WERI-Rb-1 (cell line): ENCODE measurements around the gene DDX23.

Experiments used
- DNase-seq: peaks from one replicate; pipeline ENCODE4 v3.0.0-alpha.2; 2020
- H3K27ac ChIP-seq: fragments of 250-450 bp; sonication (Bioruptor Pico); 2 replicates; pipeline ENCODE4 v1.5.1; 2020; ENCODE audit warnings: mild to moderate bottlenecking, moderate library complexity
- H3K27me3 ChIP-seq: fragments of 250-450 bp; sonication (Bioruptor Pico); 2 replicates; pipeline ENCODE4 v1.5.1; 2021; ENCODE audit warnings: mild to moderate bottlenecking, low read depth, moderate library complexity; ENCODE audit not compliant: insufficient read depth, severe bottlenecking
- H3K36me3 ChIP-seq: fragments of 250-450 bp; sonication (Bioruptor Pico); 2 replicates; pipeline ENCODE4 v1.5.1; 2020; ENCODE audit warnings: mild to moderate bottlenecking, moderate library complexity
- H3K4me3 ChIP-seq: 2 replicates; pipeline ENCODE4 v1.5.1; 2011; ENCODE audit warnings: low read depth, mild to moderate bottlenecking, control low read depth, low read length
- H3K9me3 ChIP-seq: fragments of 250-450 bp; sonication (Bioruptor Pico); 2 replicates; pipeline ENCODE4 v1.5.1; 2021; ENCODE audit warnings: mild to moderate bottlenecking, moderate library complexity; ENCODE audit not compliant: severe bottlenecking
- TF ChIP-seq, protein P1 (sequence below): IDR thresholded peaks from 2 replicates; pipeline ENCODE4 v1.5.1; 2011; ENCODE audit warnings: low read depth, mild to moderate bottlenecking, control low read depth, inconsistent platforms, low read length

Gene DDX23

GRCh38 chr12:48781750-48782456 is 70.1 kb downstream of the DDX23 start:
- TF ChIP-seq, protein P1, sequence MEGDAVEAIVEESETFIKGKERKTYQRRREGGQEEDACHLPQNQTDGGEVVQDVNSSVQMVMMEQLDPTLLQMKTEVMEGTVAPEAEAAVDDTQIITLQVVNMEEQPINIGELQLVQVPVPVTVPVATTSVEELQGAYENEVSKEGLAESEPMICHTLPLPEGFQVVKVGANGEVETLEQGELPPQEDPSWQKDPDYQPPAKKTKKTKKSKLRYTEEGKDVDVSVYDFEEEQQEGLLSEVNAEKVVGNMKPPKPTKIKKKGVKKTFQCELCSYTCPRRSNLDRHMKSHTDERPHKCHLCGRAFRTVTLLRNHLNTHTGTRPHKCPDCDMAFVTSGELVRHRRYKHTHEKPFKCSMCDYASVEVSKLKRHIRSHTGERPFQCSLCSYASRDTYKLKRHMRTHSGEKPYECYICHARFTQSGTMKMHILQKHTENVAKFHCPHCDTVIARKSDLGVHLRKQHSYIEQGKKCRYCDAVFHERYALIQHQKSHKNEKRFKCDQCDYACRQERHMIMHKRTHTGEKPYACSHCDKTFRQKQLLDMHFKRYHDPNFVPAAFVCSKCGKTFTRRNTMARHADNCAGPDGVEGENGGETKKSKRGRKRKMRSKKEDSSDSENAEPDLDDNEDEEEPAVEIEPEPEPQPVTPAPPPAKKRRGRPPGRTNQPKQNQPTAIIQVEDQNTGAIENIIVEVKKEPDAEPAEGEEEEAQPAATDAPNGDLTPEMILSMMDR, result no peak
- no peak overlapping the region for H3K4me3 ChIP-seq
- H3K9me3 ChIP-seq, result no peaks in the 10 kb centered on the region
- DNase-seq, result no peak
- H3K27ac ChIP-seq, result no peak overlapping the region
- no peaks in the 10 kb centered on the region for H3K27me3 ChIP-seq
- H3K36me3 ChIP-seq, result peaks cover 8% of the 10 kb centered on the region

DNA sequence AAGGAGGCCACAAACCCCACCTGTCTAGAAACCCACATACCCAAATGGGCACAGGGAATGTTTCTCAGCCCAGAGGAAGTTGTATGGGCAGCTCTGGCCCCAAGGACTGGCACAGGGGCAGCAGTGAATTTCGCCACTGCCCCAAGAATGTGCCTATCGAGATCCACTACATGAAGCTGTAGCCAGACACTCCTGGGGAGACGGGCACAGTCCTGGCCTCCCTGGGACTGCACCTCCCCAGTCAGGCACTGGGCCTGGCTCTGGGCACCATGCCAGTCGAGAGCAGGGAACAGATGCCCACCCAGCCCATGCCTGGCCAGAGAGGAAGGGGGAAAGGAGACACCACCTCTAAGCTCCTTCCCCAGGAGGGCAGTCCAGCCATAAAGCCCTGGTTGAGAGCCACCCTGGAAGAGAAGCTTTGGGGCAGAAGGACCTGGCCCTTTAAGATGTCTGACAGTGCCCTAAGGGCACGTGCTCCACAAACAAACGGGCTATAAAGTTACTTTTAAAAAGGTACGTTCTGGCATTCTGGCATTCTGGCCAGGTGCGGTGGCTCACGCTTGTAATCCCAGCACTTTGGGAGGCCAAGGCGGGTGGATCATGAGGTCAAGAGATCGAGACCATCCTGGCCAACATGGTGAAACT is 71.5 kb downstream of the DDX23 start:
- TF ChIP-seq, protein P1, result no peak
- H3K36me3 ChIP-seq, result peaks cover 13% of the 10 kb centered on the region
- H3K27ac ChIP-seq, result no peak overlapping the region
- H3K4me3 ChIP-seq, result no peak overlapping the region
- H3K9me3 ChIP-seq, result no peaks in the 10 kb centered on the region
- no peaks in the 10 kb centered on the region for H3K27me3 ChIP-seq
- DNase-seq, result no peak

- no peak for DNase-seq
- Histone ChIP-seq H3K9me3 (no peaks in the 10 kb centered on the region), H3K27ac (no peak overlapping the region), H3K4me3 (no peak overlapping the region), H3K36me3 (peaks cover 18% of the 10 kb centered on the region), H3K27me3 (no peaks in the 10 kb centered on the region)
- TF ChIP-seq, protein P1, result no peak
These were observed 72.1 kb downstream of the DDX23 start for GRCh38 chr12:48779869-48780268.
